AG09319 (cell line): ENCODE data around the gene TRAP1.

Experiments used
- DNase-seq: peaks from one replicate; pipeline ENCODE4 v3.0.0-alpha.2; 2010; ENCODE audit warnings: low read depth; ENCODE audit errors: extremely low read depth
- TF ChIP-seq, protein P1 (sequence below): IDR thresholded peaks from 2 replicates; pipeline ENCODE4 v1.5.1; 2011; ENCODE audit warnings: low read depth, mild to moderate bottlenecking, inconsistent platforms, low read length, moderate library complexity

Gene TRAP1

GRCh38 chr16:3712861-3713372 is 4.4 kb downstream of the TRAP1 start:
- TF ChIP-seq, protein P1, sequence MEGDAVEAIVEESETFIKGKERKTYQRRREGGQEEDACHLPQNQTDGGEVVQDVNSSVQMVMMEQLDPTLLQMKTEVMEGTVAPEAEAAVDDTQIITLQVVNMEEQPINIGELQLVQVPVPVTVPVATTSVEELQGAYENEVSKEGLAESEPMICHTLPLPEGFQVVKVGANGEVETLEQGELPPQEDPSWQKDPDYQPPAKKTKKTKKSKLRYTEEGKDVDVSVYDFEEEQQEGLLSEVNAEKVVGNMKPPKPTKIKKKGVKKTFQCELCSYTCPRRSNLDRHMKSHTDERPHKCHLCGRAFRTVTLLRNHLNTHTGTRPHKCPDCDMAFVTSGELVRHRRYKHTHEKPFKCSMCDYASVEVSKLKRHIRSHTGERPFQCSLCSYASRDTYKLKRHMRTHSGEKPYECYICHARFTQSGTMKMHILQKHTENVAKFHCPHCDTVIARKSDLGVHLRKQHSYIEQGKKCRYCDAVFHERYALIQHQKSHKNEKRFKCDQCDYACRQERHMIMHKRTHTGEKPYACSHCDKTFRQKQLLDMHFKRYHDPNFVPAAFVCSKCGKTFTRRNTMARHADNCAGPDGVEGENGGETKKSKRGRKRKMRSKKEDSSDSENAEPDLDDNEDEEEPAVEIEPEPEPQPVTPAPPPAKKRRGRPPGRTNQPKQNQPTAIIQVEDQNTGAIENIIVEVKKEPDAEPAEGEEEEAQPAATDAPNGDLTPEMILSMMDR: no peak
- DNase-seq: no peak

DNA sequence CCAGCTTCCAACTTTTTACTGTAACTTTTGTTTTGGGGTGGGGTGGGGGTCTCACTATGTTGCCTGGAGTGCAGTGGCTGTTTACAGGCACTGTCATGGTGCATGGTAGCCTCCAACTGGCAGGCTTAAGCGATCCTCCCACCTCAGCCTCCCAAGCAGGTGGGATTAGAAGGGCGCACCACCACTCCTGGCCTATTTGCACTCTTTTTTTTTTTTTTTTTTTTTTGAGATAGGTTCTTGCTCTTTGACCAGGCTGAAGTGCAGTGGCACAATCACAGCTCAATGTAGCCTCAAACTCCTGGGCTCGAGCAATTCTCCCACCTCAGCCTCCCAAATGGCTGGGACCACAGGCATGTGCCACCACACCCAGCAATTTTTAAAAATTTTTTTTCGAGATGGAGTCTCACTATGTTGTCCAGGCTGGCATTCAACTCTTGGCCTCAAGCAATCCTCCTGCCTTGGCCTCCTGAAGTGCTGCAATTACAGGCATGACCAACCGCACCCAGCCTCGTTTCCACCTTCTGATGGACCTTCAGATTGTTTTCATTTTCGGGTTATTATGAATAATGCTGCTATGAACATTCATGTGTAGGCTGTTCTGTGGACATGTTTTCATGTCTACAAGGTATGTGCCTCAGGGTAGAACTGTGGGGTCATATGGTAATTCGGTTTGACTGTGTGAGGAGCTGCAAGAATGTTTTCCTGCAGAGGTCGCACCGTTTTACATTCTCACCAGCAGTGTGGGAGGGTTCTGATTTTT is 10.9 kb downstream of the TRAP1 start:
- TF ChIP-seq, protein P1: no peak
- no peak for DNase-seq

GRCh38 chr16:3702082-3702481 is 15.2 kb downstream of the TRAP1 start:
- TF ChIP-seq, protein P1: no peak
- DNase-seq: no peak

- no peak for DNase-seq
- TF ChIP-seq, protein P1: no peak
These were observed 15.8 kb downstream of the TRAP1 start for GRCh38 chr16:3701531-3701930.

- DNase-seq: no peak
- TF ChIP-seq, protein P1: no peak
These were observed 18.4 kb downstream of the TRAP1 start for GRCh38 chr16:3698941-3699340.

GRCh38 chr16:3696425-3697218 is 20.7 kb downstream of the TRAP1 start:
- TF ChIP-seq, protein P1: no peak
- peak; percentile 30 for DNase-seq
